ENCODE measurements around the gene TRIM72. TPM values are rescaled to one million over a fixed set of nuclear protein-coding genes. Genes with fewer than 3 reads are reported as not detected.

Gene TRIM72, protein sequence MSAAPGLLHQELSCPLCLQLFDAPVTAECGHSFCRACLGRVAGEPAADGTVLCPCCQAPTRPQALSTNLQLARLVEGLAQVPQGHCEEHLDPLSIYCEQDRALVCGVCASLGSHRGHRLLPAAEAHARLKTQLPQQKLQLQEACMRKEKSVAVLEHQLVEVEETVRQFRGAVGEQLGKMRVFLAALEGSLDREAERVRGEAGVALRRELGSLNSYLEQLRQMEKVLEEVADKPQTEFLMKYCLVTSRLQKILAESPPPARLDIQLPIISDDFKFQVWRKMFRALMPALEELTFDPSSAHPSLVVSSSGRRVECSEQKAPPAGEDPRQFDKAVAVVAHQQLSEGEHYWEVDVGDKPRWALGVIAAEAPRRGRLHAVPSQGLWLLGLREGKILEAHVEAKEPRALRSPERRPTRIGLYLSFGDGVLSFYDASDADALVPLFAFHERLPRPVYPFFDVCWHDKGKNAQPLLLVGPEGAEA
- under 0.01 TPM in 1 of 2 replicates, not detected in the other for total RNA-seq

DNA sequence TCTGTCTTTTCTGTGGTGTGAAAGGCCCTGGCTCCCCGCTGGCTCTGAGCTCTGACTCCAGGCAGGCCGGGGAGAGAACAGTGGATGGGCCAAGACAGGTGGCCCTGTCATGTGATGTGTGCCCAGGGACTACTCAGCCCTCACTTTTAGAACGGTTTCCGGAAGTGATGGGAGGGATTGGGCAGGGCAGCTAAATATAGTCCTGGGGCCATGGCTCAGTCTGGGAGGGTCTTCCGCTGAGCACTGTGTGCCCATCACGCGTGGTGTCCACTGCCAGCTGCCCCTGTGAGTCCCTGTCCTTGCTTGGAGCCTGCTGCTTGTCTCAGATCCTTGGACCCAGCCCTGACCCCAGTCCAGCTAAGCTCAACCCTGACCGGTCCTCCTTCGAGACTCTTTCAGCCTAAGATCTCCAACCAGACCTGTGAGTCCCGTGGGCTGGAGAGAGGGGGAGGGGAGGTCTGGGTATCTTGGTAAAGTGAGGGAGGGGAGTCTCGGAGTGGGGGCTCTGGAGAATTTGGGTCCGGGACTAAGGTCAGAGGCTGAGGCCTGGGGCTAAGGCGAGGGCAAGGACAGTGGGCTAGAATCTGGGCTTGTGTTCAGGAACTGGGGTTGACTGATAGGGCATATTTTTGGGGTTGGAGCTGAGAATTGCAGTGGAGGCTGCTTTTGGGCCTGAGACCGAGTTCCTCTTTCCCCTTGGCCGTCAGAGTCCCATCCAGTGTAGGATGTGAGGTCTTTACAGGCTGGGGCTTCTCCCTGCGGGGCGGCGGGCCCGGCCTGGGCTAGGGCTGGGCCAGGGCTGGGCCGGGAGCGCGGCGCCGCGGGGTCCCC lies at the start of gene TRIM72:
Gene TRIM72, plus strand, starts transcription at position 243 of the 831 bp plus-strand sequence. CDS start 620 bp downstream, outside the sequence.

DNA sequence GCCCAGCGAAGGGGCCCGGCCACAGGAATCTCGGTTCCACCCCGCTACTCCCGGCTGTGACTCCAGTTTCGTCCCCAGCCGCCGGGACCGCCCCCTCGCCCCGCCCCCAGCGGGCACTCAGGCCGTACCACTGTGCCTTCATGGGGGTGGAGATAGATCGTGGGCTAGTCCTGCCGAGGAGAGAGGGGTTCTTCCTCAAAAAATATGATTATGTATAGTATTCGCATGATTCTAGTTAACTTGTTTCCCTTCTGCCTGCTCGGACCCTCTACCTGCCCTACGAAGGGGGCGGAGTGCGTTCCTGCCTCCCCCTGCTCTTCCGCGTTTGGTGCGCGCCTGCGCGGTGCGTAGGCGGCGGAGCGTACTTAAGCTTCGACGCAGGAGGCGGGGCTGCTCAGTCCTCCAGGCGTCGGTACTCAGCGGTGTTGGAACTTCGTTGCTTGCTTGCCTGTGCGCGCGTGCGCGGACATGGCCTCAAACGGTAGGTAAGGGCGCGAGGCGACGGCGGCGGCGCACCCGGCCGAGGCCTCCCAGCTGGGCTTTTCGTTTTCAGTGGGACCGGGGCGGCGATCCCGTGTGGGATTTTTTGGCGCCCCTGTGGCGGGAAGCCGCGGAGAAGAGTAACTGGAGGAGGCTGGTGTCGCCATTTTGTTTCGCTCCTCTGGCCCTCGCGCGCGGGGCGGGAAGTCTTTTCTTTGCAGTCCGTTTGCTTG lies 34.0 kb upstream of the TRIM72 start, which contains the start of gene FUS:
Gene FUS, plus strand, starts transcription at position 393 of the 713 bp plus-strand sequence. Its CDS starts 76 bp downstream, at position 469.

DNA sequence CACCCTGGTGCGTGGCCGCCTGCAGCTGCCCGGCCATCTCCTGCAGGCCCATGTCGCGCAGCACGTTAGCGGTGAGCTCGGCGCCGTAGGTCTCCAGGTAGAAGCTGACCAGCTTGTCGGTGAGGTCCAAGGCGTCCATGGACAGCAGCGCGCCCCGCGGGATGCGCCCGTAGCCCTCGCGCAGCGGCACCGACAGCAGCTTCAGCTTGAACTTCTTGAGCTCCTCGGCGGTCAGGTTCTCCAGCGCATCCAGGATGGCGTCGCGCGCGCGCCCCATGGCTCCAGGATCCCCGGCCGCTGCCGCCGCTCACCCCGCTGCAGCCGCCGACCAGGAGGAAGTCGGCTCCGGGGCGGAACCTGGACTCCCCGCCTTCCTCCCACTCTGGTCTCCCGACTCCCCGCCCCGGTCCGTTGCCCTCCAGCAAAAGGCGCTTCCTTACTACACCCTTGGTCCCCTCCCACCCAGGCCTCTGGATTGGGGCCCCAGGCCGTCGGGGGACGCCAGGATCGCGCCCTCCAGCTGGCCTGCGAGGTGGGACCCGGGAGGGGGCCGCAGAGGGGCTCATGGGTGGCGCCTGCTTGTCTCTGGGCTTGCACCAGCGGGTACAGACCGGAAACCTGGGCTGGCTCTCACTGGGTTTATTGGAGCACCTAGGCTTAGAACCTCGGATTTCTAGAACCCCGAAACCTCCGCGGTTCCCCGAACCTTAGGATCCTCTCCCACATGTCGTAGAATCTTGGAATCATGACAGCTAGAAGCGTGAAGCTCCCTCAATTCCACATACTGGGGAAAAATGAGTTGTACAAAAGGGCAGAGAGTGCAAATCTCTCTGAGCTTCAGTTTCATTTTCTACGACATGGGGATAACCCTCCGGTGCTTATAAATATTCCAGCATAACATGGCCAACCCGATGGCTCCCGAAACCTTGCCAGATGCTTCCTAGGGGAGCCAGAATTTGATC lies 11.2 kb upstream of the TRIM72 start, which contains the start of gene PYCARD:
Gene PYCARD, minus strand, starts transcription at position 347 of the 962 bp plus-strand sequence. Its CDS starts 70 bp downstream, at position 277.

DNA sequence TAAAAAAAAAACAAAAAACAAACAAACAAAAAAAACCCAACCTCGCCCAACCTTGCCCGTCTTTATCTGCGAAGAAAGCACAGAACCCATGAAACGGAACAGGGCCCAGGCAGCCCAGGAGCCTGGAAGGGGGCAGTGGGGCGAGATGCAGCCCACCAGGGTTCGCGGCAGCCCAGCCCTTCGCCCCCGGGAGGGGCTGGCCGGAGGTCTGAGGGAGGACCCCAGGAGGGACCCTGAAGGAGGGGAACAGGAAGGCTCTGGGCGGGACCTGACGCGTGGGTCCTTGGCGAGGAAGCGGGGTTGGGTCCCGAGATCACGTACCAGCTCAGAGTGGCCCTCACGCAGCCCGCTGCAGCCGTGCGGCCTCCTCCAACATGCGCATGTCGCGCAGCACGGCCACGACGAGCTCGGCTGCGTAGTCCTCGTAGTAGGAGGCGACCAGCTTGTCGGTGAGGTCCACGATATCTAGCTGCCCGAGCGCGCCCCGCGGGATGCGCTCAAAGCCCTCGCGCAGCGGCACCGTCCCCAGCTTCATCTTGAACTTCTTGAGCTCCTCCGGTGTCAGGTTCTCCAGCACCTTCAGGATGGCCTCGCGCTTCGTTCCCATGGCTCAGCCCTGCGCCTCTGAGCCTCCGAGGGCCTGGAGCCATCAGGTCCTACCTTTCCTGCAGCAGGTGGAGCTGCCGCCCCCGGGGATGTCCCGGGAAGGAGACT lies 2.7 kb downstream of the TRIM72 start, which contains the start of gene PYDC1:
Gene PYDC1, minus strand, starts transcription at position 714 of the 714 bp plus-strand sequence. Its CDS starts 107 bp downstream, at position 607.

Small RNAs within 50 kb of the gene (small RNA-seq; reads per million reads assigned to genes)
- not detected for gene AC009088.4
- not detected for gene NDUFA3P6

Other genes starting within 250 kb of the TRIM72 start
- 100 and 164 TPM in 2 replicates for gene HSD3B7, start 228.9 kb upstream of the TRIM72 start, total RNA-seq
- gene STX1B, start 203.5 kb upstream of the TRIM72 start, total RNA-seq, result 0.98 and 1.1 TPM in 2 replicates
- gene STX4, start 180.6 kb upstream of the TRIM72 start, total RNA-seq, result 21.7 and 23.3 TPM in 2 replicates
- gene ZNF668, start 139.9 kb upstream of the TRIM72 start, total RNA-seq, result 11.4 and 15.2 TPM in 2 replicates
- gene ZNF646, start 139.7 kb upstream of the TRIM72 start, total RNA-seq, result 14.0 and 18.6 TPM in 2 replicates
- gene PRSS53, start 125.2 kb upstream of the TRIM72 start, total RNA-seq, result 1.5 and 3.3 TPM in 2 replicates
- 64.7 and 133 TPM in 2 replicates for gene VKORC1, start 119.3 kb upstream of the TRIM72 start, total RNA-seq
- gene BCKDK, start 105.7 kb upstream of the TRIM72 start, total RNA-seq, result 40.3 and 44.1 TPM in 2 replicates
- gene KAT8, start 96.5 kb upstream of the TRIM72 start, total RNA-seq, result 29.5 and 30.5 TPM in 2 replicates
- not detected in 2 replicates for gene PRSS8, start 78.4 kb upstream of the TRIM72 start, total RNA-seq
- 0.20 and 0.37 TPM in 2 replicates for gene PRSS36, start 64.1 kb upstream of the TRIM72 start, total RNA-seq
- 37.5 and 54.9 TPM in 2 replicates for gene FUS, start 34.0 kb upstream of the TRIM72 start, total RNA-seq
- 49.1 and 77.5 TPM in 2 replicates for gene PYCARD, start 11.4 kb upstream of the TRIM72 start, total RNA-seq
- not detected in 2 replicates for gene PYDC1, start 3.0 kb downstream of the TRIM72 start, total RNA-seq
- gene ITGAM, start 45.9 kb downstream of the TRIM72 start, total RNA-seq, result not detected in 2 replicates
- gene ITGAX, start 141.1 kb downstream of the TRIM72 start, total RNA-seq, result 1.8 and 4.1 TPM in 2 replicates
- gene ITGAD, start 179.2 kb downstream of the TRIM72 start, total RNA-seq, result under 0.01 TPM in 1 of 2 replicates, not detected in the other
- not detected in 2 replicates for gene COX6A2, start 214.2 kb downstream of the TRIM72 start, total RNA-seq
- gene ZNF843, start 228.7 kb downstream of the TRIM72 start, total RNA-seq, result 0.37 and 0.39 TPM in 2 replicates
- gene ARMC5, start 245.4 kb downstream of the TRIM72 start, total RNA-seq, result 8.1 and 9.0 TPM in 2 replicates

All from subcutaneous preadipocyte (primary cell).